Subcutaneous adipose tissue (tissue), 4 donors: ENCODE data around the gene LUC7L3. TPM values are rescaled to one million over a fixed set of nuclear protein-coding genes. Genes with fewer than 3 reads are reported as not detected.

ENCODE experiments used
- CTCF ChIP-seq: fragments of 450-650 bp; IDR thresholded peaks from one replicate; pipeline ENCODE4 v1.5.1; 2016; ENCODE audit warnings: low read depth, mild to moderate bottlenecking, control low read depth, antibody characterized with exemption, moderate library complexity
- total RNA-seq, 4 donors: library from RNA; depleted of rRNA; stranded (reverse); fragments of >200 nt; gene quantifications; one replicate each; pipeline ENCODE4 v1.1.0, GENCODE V29; 2016

The LUC7L3 gene
- total RNA-seq, 4 donors from 2014 or later, result 79.9 to 101 (median 82.2) TPM

- no peak for TF ChIP-seq CTCF
Measured at GRCh38 chr17:50707289-50708049, 11.9 kb upstream of the LUC7L3 start, which contains the start of gene ANKRD40. Gene ANKRD40 (minus strand): TSS chr17:50707914. CDS start chr17:50707654, 260 bp downstream.

GRCh38 chr17:50708050-50709000 lies 11.1 kb upstream of the LUC7L3 start:
- no peak for TF ChIP-seq CTCF

- TF ChIP-seq CTCF, result no peak
Measured at GRCh38 chr17:50710025-50710424, 9.4 kb upstream of the LUC7L3 start.

- no peak for TF ChIP-seq CTCF
Measured at GRCh38 chr17:50710650-50711049, 8.8 kb upstream of the LUC7L3 start.

GRCh38 chr17:50712641-50713040 lies 6.8 kb upstream of the LUC7L3 start:
- TF ChIP-seq CTCF, result no peak

GRCh38 chr17:50715471-50715870 lies 3.9 kb upstream of the LUC7L3 start:
- TF ChIP-seq CTCF, result no peak
